Measurements from ENCODE around the gene SH3RF1.

SH3RF1 gene

GRCh38 chr4:169060391-169061091, 210.2 kb downstream of the SH3RF1 start:
- no peak for DNase-seq

- DNase-seq: no peak
Observed at GRCh38 chr4:169059306-169060211, 211.2 kb downstream of the SH3RF1 start.

GRCh38 chr4:169058312-169058711, 212.4 kb downstream of the SH3RF1 start:
- DNase-seq: no peak

- DNase-seq: peak in 1 of 5 experiments; percentile 22
Observed at GRCh38 chr4:169054879-169055278, 215.9 kb downstream of the SH3RF1 start.

DNA sequence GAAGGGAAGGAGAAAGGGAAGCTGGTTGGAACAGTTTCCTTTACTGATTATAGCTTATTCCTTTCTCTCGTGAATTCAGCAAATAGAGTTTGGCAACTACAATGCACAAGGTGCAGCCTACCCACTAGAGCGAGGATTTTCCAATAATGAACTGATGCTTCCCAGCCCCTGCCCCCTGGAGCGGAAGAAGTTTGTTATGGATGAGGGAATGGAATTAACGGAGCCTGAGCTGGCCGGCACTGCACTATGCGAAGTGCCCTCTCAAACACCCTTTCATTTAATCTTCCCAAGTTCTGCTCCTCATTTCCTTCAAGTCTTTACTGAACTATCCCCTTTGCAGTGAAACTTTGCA, 218.2 kb downstream of the SH3RF1 start:
- no peak for DNase-seq

DNA sequence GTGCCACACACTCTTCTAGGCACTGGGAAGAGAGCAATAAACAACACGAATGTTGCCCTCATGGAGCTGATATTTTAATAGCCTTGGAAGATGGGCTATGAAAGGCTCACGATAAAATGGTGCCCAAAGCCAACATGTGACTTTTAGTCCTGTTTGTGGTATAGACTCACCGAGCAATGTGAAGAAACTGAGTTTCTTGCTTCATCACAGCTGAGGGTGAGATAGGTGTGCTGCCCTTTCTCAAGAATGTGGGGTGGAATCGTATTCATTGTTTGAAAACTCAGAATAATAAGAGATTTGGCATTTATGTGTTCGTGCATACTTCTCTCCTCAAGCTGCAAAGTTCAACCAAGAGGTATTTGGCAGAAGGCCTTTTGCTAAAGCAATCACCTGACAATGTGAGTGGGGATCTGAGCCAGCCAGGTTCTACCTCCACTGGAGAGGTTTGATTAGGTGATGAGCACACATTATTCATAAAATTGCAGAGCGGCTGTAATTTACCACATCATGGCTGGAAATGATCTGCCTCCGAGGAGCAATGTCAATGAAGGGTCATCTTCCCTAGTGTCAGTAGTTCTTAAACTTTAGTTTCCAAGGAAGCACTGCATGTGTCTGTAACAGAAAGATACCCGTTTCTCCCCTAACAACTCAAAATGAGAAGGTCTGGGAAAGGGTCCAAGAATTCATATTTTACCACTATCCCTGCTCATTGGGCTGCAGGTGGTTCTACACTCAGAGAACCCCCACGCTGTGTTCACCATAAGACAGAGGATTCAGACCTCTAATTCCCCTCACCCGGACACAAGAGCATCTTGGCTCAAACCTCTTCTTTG, 218.8 kb downstream of the SH3RF1 start:
- no peak for DNase-seq

GRCh38 chr4:169050881-169051760, 219.6 kb downstream of the SH3RF1 start:
- no peak for DNase-seq

- DNase-seq: no peak
Observed at GRCh38 chr4:169050284-169050683, 220.5 kb downstream of the SH3RF1 start.

DNA sequence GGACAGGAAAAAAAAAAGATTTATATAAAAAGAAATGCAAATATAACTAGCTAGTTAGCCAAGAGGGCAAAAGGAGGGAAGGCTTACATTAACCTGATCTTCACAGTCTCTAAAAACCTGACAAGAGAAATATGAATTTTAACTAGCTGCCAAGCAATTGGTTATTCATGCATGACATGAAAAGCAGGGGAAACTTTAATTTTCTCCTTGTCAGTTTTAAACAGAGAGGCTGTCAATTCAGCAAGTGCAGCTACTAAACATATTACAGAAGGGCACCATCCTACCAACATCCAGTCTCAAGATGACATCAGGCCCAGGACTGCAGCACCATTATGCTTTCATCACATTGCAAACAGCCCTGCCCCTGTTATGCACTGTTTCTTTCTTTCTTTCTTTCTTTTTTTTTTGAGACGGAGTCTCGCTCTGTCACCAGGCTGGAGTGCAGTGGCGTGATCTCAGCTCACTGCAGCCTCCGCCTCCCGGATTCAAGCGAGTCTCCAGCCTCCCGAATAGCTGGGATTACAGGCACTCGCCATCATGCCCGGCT, 221.8 kb downstream of the SH3RF1 start:
- no peak for DNase-seq

DNA sequence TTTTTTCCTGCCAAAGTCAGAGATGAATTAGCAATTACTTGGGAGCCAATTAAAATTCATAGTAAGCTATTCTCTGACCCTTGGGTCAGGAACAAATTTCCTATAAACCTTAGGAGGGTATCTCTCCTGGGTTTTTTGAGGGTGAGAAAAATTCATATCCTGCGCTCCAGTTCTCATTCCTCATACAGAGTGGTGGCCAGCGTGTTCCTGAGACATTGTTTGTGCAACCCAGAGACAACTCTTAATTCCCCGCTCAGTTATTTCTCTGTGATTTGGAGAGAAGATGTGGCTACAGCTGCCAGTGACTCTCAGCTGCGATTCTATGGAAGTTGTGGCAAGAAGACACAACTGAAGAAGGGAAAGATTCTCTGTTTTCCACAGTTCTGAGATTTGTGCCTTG, 222.8 kb downstream of the SH3RF1 start:
- no peak for DNase-seq

GRCh38 chr4:169045862-169046584, 224.7 kb downstream of the SH3RF1 start:
- no peak for DNase-seq

- no peak for DNase-seq
Observed at GRCh38 chr4:169044714-169045447, 225.9 kb downstream of the SH3RF1 start.
